Lower lobe of right lung (tissue), 2 donors: Measurements from ENCODE around the gene THRB. TPM values are rescaled to one million over a fixed set of nuclear protein-coding genes. Genes with fewer than 3 reads are reported as not detected.

ENCODE experiments used
- ATAC-seq, 2 donors: fragments of 200-7000 bp; cut with Tn5 transposase; one replicate each; pipeline ENCODE4 v1.9.1; 2020 to 2022; ENCODE audit warnings: mild to moderate bottlenecking in 2 of 2, moderate library complexity in 2 of 2
- DNase-seq: peaks from one replicate; pipeline ENCODE4 v3.0.0-alpha.2; 2020
- H3K27ac ChIP-seq: fragments of 200-600 bp; one replicate; pipeline ENCODE4 v1.8.0; 2022
- H3K27me3 ChIP-seq: fragments of 200-600 bp; one replicate; pipeline ENCODE4 v1.8.0; 2022; ENCODE audit warnings: low read depth
- H3K36me3 ChIP-seq: fragments of 200-600 bp; one replicate; pipeline ENCODE4 v1.8.0; 2022; ENCODE audit warnings: mild to moderate bottlenecking
- H3K4me1 ChIP-seq: fragments of 200-600 bp; one replicate; pipeline ENCODE4 v1.8.0; 2022
- H3K4me3 ChIP-seq: fragments of 200-600 bp; one replicate; pipeline ENCODE4 v1.8.0; 2022; ENCODE audit warnings: mild to moderate bottlenecking
- H3K9me3 ChIP-seq: fragments of 200-600 bp; one replicate; pipeline ENCODE4 v1.8.0; 2022
- intact Hi-C: fragments of 100-400 bp; cut with DNase I; formaldehyde crosslinking; loops from one replicate; pipeline ENCODE4 v1.11.0; 2022
- total RNA-seq: library from RNA; stranded (reverse); fragmentation: NEBNext Ultra II Directional; extraction: Animal tissue kit (Norgen Biotek cat#: 25700); gene quantifications from one replicate; pipeline ENCODE4 v1.2.1, GENCODE V29; 2021
- TF ChIP-seq, protein P1 (sequence below): fragments of 200-600 bp; IDR thresholded peaks from one replicate; pipeline ENCODE4 v1.8.0; 2022; ENCODE audit warnings: antibody characterized with exemption, mild to moderate bottlenecking
- donor health status: DM: no; HTN: yes; CAD: no; lungs with severe emphysema.

THRB gene
- total RNA-seq, 1 donor from 2014 or later: 14.6 TPM

DNA sequence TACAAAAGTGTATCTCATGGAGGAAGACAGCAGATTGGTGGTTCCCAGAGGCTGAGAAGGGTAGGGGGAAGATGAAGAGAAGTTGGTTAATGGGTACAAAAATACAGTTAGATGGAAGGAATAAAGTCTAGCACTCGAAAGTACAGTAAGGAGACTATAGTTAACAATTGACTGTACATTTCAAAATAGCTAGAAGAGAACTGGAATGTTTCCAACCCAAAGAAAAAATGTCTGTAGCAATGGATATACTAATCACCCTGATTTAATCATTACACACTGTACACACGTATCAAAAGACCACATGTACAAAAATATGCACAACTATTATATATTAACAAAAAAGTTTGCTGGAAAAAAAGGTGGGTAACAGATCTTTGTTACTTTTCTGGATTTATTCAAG, 57.3 kb downstream of the THRB start:
- H3K9me3 ChIP-seq: no peaks in the 10 kb centered on the region
- ATAC-seq (no peak), DNase-seq (no peak)
- H3K4me1 ChIP-seq: no peaks in the 10 kb centered on the region
- intact Hi-C loops: no loop called here
- H3K4me3 ChIP-seq: no peak overlapping the region
- H3K36me3 ChIP-seq: no peaks in the 10 kb centered on the region
- TF ChIP-seq, protein P1, sequence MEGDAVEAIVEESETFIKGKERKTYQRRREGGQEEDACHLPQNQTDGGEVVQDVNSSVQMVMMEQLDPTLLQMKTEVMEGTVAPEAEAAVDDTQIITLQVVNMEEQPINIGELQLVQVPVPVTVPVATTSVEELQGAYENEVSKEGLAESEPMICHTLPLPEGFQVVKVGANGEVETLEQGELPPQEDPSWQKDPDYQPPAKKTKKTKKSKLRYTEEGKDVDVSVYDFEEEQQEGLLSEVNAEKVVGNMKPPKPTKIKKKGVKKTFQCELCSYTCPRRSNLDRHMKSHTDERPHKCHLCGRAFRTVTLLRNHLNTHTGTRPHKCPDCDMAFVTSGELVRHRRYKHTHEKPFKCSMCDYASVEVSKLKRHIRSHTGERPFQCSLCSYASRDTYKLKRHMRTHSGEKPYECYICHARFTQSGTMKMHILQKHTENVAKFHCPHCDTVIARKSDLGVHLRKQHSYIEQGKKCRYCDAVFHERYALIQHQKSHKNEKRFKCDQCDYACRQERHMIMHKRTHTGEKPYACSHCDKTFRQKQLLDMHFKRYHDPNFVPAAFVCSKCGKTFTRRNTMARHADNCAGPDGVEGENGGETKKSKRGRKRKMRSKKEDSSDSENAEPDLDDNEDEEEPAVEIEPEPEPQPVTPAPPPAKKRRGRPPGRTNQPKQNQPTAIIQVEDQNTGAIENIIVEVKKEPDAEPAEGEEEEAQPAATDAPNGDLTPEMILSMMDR: no peak
- no peaks in the 10 kb centered on the region for H3K27me3 ChIP-seq
- no peak overlapping the region for H3K27ac ChIP-seq

DNA sequence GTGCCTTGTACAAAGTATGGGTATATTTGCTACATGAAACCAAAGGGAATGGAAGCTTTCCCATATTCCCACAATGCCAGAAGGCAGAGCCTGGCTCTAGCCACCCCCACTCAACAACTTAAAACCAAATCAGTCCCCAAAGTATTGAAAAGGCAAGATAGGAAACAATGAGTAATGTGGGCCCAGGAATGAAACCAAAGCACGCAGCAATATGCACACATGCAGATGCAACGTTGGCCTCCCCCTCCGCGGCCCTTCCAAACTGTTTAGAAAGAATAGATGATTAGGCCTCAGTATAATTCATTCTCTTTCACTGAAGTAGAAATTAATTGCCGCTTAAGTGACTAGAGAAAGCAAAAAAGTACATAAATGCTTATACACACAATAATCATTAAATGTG, 59.1 kb downstream of the THRB start:
- H3K27ac ChIP-seq: no peak overlapping the region

DNA sequence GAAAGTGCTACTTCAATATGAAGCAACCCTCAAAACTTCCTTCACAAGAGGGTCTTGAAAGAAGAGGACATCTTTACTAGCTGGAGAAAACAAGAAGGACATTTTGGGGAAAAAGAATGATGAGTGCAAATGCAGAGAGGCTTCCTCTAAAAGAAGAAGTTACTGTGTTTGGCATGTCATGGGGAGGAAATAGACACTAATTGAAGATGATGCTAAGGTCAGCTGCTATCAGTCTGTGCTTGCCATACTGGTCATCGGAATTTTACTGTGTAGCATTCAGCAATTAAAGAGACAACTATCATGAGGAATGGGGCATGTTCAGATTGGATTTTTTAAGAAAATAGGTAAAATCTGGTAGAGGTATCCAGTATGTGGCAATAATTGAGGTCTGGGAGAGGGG, 60.0 kb downstream of the THRB start:
- H3K9me3 ChIP-seq: no peaks in the 10 kb centered on the region
- DNase-seq: no peak
- no peaks in the 10 kb centered on the region for H3K36me3 ChIP-seq
- intact Hi-C loops: no loop called here
- no peaks in the 10 kb centered on the region for H3K4me1 ChIP-seq
- TF ChIP-seq, protein P1: no peak
- H3K27ac ChIP-seq: no peak overlapping the region
- H3K4me3 ChIP-seq: no peak overlapping the region
- H3K27me3 ChIP-seq: no peaks in the 10 kb centered on the region
- ATAC-seq: no peak

More for the DNA sequence above, 59.1 kb downstream of the THRB start:
- Histone ChIP-seq H3K27me3 (no peaks in the 10 kb centered on the region), H3K36me3 (no peaks in the 10 kb centered on the region), H3K4me3 (no peak overlapping the region), H3K4me1 (no peaks in the 10 kb centered on the region), H3K9me3 (no peaks in the 10 kb centered on the region)
- DNase-seq (no peak), ATAC-seq (no peak)
- intact Hi-C loops: no loop called here
- TF ChIP-seq, protein P1: no peak

DNA sequence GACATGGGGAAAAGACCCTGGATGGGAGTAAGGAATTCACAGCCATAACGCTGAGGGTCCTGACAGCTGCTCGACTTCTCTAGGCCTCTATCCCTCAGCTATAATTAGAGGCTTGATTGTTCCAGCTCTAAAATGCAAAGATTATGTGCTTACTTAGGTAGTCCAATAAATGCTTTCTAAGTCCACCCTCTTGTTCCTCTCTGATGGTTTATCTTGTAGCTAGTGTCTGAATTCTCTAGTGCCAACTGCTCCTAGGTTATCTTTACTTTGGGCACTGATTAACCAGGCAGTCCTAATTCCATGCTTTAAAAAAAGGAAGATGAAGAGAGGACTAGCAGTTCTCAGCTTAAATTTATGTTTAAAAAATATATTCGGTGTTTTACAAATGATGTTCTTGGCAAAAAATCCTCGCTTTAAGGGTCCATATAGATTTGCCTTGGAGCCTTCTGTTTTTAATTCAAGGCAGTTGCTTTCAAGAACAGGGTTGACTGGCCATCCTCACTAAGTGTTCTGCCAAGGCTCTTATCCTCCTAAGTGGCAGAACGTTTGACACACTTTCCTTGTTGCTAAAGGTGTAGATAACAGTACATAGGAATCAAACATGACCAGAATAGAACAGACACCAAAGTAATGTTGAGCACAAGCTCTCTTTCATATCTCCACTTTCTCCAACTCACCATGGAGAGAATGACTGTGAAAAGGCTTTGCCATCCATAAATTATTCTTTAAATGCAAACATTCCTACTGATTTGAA, 60.6 kb downstream of the THRB start:
- intact Hi-C loops: no loop called here
- Histone ChIP-seq H3K36me3 (no peaks in the 10 kb centered on the region), H3K27ac (no peak overlapping the region)

DNA sequence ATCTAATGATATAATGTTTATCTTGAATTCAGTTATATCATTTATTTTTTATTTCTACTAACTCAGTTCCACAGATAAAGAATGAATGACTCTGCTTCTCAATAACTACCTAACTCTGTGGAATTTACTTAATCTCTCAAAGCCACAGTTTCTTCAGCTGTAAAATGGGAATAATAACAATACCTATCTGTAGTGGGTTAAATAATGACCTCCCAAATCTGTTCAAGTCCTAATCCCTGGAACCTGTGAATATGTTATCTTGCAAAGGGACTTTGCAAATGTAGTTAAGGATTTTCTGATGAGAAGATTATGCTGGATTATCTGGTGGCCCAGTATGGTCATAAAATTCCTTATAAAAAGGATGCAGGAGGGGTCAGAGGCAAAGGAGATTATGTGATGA, 61.7 kb downstream of the THRB start:
- intact Hi-C loops: no loop called here
- no peak for DNase-seq
- no peak overlapping the region for H3K4me3 ChIP-seq
- no peaks in the 10 kb centered on the region for H3K27me3 ChIP-seq
- TF ChIP-seq, protein P1: no peak
- H3K4me1 ChIP-seq: no peaks in the 10 kb centered on the region
- H3K9me3 ChIP-seq: no peaks in the 10 kb centered on the region
- ATAC-seq: no peak
- H3K36me3 ChIP-seq: no peaks in the 10 kb centered on the region
- H3K27ac ChIP-seq: no peak overlapping the region

More for the DNA sequence above, 60.6 kb downstream of the THRB start:
- TF ChIP-seq, protein P1: no peak
- H3K9me3 ChIP-seq: no peaks in the 10 kb centered on the region
- no peaks in the 10 kb centered on the region for H3K4me1 ChIP-seq
- ATAC-seq (no peak), DNase-seq (no peak)
- H3K27me3 ChIP-seq: no peaks in the 10 kb centered on the region
- no peak overlapping the region for H3K4me3 ChIP-seq
